AG20443 (cell line): ENCODE results near the gene PHPT1.
A peak's percentile ranks its signal among the peaks of the same experiment; 100 is the strongest.

Experiments used
- DNase-seq: peaks from one replicate; pipeline ENCODE4 v3.0.0; 2012; ENCODE audit warnings: low spot score, mixed read lengths

PHPT1 gene

DNA sequence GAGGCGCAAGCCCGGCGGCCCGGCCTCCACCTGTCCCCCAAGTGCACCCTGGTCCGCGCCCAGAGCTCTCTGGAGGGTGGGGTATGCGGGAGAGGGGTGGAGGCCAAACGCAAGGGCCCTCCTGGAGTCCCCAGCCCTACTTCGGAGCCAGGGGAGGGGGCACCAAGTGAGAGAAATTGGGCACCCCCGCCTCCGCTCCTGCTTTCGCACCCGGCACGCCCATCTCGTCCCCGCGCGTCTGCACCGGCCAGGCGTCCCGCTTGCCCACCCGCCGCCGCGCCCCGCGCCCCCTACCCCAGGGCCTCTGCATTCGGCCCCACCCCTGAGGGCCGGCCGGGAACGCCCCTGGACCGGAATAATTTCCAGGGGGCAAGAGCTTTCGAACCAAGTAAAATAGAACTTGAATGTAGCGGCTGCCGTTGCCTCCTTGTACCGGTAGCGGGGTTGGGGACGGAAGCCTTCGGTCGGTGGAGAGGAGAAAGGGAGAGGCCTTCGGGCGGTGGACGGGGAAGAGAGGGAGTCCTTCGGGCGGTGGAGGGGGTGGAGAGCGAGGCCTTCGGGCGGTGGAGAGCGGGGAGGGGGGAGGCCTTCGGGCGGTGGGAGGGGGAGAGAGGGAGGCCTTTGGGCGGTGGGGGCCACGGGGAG lies 694 bp upstream of the PHPT1 start:
- DNase-seq, result peak; percentile 62

DNA sequence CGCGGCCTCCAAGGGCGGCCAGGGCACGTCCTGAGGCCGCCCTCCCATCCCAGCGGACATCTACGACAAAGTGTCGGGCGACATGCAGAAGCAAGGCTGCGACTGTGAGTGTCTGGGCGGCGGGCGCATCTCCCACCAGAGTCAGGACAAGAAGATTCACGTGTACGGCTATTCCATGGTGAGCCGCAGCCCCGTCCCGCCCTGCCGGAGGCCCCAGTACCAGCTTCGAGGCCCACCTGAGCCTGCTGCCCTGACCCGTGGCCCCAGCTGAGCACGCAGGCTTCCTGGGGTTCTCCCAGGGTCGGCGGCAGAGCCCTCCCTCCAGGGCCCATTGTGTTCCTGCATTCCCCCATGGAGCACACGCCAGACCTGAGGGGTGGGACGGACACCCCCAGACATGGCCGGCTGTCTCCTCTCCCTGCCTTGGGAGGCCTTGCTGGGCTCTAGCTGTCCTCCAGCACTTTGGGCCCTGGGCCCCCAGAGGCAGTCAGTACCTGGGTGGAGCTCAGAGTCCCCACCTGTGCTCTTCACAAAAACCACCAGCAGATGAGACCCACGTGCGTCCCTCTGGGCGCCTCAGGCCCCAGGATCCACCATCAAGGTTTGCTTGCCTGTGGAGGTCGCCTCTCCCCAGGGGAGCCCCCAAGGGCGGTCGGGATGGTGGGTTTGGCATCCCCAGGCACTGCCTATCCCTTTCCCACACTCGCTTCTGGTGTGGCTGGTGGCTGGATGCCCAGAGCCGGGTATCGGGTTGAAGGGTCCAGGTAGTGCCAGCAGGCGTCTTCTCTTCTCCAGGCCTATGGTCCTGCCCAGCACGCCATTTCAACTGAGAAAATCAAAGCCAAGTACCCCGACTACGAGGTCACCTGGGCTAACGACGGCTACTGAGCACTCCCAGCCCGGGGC lies 1.0 kb downstream of the PHPT1 start:
- no peak for DNase-seq

DNA sequence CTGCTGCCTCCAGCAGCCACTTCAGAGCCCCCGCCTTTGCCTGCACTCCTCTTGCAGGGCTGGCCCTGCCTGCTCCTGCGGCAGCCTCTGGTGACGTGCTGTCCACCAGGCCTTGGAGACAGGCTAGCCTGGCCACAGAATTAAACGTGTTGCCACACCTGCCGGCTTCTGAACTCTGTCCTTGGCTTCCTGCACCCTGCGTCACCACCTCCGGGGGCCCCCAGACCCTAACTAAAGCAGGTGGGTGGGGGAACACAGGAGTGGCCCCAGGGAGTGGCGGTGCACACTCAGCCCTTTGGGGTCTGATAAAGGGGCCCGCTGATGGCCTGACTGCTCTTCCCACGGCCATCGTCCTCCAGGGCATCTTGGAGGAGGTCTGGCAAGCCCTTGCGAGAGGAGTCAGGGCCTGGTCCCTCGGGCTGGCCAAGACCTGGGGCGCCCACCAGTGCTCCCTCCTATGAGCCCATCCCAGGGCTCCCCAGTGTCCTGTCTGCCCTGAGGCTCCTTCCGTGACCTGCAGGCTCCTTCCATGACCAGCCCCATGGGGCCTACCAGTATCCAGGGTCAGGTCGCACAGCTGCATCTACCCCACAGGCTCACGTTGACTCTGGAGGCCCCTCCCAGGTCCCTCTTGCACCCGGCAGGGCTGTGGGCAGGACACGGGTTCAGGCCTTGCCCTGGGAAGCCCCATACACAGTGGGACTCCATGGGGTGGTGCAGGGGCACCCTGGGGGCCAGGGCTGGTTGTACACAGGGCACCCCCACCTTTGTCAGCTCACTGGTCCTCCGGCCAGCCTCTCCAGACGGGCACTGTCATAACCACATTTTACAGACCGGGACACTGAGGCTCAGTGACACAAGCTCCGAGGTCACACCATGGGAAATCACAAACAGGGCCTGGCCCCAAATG lies 1.9 kb downstream of the PHPT1 start:
- DNase-seq, result no peak

DNA sequence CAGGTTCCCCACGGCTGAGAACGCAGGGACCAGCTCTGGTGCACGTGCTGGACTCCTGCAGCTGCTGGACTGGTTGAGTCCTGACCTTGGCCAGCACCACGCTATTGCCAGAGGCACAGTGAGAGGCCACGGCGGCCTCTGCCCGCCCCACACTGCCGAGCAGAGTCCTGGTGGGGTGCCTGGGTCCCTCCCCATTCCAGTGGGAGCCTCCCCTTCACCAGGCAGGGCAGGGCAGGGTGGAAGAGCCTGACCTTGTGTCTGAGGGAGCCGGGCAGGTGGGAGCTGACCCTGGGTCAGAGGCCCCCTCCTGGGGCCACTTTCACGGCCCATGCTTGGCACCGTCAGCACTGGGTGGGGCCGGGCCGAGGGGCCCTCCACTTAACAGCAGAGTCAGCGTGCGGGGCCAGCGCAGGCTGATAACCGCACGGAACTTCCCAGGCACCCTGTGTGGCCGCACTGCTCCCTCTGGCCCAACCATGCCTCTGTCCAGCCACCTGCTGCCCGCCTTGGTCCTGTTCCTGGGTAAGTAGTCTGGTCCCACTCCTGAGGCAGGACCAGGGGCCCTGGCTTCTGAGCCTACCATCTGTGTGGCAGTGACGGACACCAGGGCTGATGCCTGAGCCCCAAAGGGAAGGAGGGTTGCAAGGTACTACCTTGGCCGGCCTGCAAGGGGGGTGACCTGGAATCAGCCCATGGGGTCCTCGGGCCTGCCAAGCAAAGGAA lies 2.9 kb downstream of the PHPT1 start, which contains the start of gene MAMDC4:
MAMDC4 (plus strand) TSS at position 406 of the 723 bp plus-strand sequence; CDS start at position 477, 71 bp downstream.
- DNase-seq, result no peak

DNA sequence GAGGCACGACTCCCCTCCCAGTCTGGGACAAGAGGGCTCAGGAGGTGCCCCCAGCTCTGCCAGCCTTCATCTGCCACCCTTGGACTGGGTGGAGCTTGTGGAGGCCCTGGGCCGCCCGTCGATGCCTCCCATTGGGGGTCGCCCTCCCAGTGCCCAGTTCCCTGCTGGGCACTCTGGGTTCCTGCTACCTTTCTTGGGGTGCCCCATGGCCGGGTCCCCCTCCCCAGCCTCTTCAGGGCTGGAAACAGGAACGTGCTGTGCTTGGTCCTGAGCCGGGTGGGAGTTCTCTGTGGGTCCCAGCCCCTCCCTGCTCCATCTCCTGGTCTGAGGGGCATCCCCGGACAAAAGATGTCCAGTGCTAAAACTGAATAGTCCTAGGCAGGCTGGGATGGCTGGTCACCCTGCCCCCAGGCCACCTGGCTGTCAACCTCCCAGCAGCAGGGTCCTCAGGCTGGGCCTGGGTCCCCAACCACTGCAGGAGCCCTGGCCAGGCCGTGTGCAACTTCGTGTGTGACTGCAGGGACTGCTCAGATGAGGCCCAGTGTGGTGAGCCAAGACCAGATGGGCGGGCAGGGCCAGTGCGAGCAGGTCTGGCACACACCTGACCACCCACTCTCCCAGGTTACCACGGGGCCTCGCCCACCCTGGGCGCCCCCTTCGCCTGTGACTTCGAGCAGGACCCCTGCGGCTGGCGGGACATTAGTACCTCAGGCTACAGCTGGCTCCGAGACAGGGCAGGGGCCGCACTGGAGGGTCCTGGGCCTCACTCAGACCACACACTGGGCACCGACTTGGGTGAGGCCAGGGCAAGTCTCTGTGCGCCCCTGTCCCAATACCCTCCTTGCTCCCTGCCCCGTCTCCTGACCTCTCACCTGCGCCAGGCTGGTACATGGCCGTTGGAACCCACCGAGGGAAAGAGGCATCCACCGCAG lies 3.7 kb downstream of the PHPT1 start:
- no peak for DNase-seq

DNA sequence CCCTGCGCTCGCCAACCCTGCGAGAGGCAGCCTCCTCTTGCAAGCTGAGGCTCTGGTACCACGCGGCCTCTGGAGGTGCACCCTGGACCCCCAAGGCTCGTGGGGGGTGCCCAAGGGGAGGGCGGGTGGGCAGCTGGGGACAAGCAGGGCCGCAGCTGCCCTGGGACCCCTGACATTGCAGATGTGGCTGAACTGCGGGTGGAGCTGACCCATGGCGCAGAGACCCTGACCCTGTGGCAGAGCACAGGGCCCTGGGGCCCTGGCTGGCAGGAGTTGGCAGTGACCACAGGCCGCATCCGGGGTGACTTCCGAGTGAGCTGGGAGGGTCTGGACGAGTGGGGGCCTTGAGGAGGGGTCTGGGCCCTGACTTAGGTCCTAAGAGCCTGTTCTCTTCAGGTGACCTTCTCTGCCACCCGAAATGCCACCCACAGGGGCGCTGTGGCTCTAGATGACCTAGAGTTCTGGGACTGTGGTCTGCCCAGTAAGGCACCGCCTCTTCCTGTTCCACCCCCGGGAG lies 4.4 kb downstream of the PHPT1 start:
- DNase-seq, result no peak

DNA sequence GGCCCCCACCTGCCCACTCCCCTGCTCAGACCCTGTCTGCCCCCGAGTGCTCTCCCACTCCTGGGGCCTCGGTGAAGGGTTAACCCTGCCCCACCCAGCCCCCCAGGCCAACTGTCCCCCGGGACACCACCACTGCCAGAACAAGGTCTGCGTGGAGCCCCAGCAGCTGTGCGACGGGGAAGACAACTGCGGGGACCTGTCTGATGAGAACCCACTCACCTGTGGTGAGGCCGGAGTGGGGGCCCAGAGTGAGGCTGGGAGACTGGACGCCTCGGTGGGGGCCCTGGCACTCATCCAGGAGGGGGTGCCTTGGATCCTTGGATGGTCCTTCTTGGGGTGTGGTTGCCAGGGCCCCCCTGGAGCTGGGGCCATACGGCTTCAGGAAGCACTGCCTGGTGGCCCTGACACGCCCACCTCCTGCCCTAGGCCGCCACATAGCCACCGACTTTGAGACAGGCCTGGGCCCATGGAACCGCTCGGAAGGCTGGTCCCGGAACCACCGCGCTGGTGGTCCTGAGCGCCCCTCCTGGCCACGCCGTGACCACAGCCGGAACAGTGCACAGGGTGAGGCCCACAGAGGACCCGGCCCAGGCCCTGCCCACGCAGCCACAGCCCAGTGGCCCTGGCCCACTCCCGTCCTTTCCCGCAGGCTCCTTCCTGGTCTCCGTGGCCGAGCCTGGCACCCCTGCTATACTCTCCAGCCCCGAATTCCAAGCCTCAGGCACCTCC lies 5.1 kb downstream of the PHPT1 start:
- DNase-seq, result no peak

DNA sequence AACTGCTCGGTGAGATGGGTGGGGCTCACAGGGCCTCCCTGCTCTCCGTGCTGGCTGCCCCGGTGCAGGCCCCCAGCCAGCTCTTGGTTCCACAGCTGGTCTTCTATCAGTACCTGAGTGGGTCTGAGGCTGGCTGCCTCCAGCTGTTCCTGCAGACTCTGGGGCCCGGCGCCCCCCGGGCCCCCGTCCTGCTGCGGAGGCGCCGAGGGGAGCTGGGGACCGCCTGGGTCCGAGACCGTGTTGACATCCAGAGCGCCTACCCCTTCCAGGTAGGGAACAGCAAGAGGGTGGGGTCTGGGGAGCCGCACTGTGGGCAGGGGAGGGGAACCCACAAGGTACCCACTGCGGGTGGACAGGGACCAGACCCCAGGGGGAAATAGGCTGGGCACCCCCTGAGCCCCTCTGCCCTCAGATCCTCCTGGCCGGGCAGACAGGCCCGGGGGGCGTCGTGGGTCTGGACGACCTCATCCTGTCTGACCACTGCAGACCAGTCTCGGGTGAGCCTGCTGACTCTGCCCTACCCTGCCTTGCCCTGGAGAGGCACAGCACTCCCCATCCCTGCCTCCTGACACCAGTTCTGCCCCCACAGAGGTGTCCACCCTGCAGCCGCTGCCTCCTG lies 5.7 kb downstream of the PHPT1 start:
- DNase-seq, result no peak

DNA sequence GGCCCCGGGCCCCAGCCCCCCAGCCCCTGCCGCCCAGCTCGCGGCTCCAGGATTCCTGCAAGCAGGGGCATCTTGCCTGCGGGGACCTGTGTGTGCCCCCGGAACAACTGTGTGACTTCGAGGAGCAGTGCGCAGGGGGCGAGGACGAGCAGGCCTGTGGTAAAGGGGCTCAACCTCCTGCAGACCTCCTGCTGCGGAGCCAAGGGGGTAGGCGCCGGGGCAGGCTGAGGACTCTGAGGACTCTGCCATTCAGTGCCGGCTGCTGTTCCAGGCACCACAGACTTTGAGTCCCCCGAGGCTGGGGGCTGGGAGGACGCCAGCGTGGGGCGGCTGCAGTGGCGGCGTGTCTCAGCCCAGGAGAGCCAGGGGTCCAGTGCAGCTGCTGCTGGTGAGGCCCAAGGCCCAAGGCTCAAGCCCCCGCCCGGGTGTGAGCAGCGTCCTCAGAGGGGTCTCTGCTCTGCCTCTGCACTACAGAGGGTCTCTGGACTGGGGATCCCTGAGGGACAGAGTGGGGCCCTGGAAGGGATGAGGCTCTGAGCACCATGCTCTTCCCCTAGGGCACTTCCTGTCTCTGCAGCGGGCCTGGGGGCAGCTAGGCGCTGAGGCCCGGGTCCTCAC lies 6.4 kb downstream of the PHPT1 start:
- no peak for DNase-seq

DNA sequence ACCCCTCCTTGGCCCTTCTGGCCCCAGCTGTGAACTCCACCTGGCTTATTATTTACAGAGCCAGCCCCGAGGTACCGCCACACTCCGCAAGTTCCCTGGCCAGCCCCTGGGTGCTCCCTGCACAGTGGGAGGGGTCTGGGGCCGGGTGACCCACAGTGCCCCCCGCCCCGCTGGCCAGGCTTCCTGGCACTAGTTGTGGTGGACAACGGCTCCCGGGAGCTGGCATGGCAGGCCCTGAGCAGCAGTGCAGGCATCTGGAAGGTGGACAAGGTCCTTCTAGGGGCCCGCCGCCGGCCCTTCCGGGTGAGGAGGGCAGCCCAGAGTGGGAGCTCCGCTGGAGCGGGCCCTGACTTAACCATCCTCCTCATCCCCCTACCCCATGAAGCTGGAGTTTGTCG lies 6.9 kb downstream of the PHPT1 start:
- DNase-seq, result no peak

DNA sequence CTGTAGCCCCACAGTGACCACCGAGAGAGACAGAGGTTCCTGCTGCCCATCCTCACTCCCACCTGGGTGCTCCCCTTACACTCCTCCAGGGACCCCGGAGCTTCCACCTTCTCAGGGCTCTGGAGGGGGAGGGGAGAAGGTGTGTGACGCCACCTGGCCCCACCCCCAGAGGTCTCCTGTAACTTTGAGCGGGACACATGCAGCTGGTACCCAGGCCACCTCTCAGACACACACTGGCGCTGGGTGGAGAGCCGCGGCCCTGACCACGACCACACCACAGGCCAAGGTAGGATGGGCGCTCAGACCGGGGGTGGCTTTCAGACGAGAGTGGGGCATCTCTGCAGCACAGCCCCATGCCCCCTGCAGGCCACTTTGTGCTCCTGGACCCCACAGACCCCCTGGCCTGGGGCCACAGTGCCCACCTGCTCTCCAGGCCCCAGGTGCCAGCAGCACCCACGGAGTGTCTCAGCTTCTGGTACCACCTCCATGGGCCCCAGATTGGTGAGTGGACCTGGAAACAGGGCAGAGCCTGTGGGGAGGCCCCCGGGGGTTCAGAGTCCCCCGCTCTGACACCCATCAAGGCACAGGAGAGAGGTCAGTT lies 7.4 kb downstream of the PHPT1 start:
- DNase-seq, result no peak

DNA sequence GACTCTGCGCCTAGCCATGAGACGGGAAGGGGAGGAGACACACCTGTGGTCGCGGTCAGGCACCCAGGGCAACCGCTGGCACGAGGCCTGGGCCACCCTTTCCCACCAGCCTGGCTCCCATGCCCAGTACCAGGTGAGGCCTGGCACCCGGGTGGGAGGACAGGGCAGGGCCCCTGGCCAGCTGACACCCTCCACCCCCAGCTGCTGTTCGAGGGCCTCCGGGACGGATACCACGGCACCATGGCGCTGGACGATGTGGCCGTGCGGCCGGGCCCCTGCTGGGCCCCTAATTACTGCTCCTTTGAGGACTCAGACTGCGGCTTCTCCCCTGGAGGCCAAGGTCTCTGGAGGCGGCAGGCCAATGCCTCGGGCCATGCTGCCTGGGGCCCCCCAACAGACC lies 8.0 kb downstream of the PHPT1 start:
- DNase-seq, result no peak

DNA sequence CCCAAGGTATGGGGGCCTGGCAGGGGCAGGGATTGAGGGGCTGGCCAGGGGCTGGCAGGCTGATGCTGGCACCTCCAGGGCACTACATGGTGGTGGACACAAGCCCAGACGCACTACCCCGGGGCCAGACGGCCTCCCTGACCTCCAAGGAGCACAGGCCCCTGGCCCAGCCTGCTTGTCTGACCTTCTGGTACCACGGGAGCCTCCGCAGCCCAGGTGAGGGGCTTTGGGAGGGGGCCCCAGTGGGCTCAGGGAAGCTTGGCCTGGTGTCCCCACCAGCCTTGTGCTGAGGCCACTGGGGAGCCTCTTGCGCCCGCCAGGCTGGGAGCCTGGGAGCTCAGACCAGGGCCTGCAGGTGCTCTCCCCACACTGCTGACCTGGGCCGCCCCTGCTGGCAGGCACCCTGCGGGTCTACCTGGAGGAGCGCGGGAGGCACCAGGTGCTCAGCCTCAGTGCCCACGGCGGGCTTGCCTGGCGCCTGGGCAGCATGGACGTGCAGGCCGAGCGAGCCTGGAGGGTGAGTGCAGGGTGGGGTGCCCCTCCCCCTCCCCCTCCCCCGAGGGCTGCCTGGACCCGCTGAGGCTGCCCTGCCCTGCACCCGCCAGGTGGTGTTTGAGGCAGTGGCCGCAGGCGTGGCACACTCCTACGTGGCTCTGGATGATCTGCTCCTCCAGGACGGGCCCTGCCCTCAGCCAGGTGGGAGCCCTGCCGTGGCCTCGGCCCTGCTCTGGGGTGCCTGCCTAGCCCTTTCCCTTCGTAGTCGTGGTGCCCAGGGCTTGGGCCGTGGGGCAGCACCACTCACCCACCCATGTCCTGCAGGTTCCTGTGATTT lies 8.6 kb downstream of the PHPT1 start:
- no peak for DNase-seq

DNA sequence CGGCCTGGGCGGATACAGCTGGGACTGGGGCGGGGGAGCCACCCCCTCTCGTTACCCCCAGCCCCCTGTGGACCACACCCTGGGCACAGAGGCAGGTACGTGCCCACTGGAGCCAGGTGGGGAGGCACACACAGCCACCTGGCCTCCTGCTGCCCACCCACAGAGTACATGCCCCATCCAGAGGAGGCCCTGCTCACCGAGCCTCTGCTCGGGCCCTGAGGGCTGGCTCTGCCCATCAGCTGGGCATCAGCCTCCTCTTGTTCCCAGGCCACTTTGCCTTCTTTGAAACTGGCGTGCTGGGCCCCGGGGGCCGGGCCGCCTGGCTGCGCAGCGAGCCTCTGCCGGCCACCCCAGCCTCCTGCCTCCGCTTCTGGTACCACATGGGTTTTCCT lies 9.2 kb downstream of the PHPT1 start:
- no peak for DNase-seq

DNA sequence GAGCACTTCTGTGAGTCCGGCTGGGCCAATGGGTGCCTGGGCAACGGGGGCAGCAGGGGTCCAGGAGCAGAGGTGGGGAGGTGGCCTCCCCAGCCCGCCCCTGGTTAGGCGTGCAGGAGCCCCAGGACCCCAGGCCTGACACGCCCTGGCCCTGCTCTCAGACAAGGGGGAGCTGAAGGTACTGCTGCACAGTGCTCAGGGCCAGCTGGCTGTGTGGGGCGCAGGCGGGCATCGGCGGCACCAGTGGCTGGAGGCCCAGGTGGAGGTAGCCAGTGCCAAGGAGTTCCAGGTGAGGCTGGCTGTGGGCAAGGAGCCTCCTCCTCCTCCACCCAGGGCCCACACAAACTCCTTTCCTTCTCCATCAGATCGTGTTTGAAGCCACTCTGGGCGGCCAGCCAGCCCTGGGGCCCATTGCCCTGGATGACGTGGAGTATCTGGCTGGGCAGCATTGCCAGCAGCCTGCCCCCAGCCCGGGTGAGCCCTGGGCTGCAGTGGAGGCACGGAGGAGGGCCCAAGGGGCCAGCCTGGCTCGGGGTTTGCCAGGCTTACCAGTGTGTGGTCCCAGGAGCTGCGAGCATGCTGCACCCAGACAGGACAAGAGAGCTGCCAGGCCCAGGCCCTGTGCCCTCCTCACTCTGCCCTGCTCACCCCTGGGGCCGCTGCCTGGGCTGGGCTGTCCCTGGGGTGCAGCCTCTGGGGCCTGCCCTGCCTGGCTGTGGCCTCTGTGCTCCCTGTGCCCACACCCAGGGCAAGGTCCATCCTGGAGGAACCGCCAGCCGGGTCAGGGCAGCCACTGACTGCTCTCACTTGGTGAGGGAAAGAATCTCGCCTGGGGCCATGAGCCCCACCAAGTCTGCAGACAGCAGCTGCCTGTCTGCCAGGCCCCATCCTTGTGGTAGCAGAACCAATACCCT lies 9.9 kb downstream of the PHPT1 start:
- peak; percentile 51 for DNase-seq

DNA sequence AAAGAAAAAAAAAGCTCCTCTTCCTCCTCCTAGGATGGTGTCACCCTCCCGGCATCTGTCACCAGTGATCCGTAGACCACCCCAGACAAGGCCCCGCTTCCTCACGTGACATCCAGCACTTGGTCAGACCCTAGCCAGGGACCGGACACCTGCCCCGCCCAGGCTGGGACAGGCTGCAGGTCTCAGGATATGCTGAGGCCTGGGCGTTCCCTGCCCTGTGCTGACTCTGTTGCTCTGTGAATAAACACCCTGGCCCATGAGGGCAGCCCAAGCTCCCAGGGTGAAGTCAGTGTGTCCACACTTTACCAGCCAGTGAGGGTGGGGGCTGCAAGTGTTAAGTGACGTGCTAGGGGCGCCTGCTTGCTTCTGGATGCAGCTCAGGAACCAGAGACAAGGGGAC lies 11.3 kb downstream of the PHPT1 start:
- no peak for DNase-seq
